Panc1 (cell line): Measurements from ENCODE around the gene SYNCRIP.

Experiments
- CTCF ChIP-seq: fragments of 450-650 bp; IDR thresholded peaks from 2 replicates; pipeline ENCODE4 v1.5.1; 2017; ENCODE audit warnings: mild to moderate bottlenecking
- POLR2AphosphoS5 ChIP-seq: IDR thresholded peaks from 2 replicates; pipeline ENCODE4 v1.6.1; 2012; ENCODE audit warnings: mild to moderate bottlenecking, low read depth, low read length, moderate library complexity
- REST ChIP-seq, 2 experiments: IDR thresholded peaks; 2 replicates each; pipeline ENCODE4 v1.6.1; 2011 to 2012; ENCODE audit warnings: low read depth in 2 of 2, control low read depth in 1 of 2, low read length in 1 of 2, mild to moderate bottlenecking in 1 of 2, moderate library complexity in 1 of 2; ENCODE audit not compliant: insufficient read depth in 1 of 2
- SIN3A ChIP-seq: IDR thresholded peaks from 2 replicates; pipeline ENCODE4 v1.6.1; 2012; ENCODE audit warnings: low read depth, mild to moderate bottlenecking, low read length, moderate library complexity, borderline replicate concordance; ENCODE audit not compliant: insufficient read depth

- TF ChIP-seq CTCF = no peak
- no peak for TF ChIP-seq REST (IDR thresholded peaks at IDR 0.05; ENCODE audit: insufficient read depth in 1 of 2, low read depth in 2 of 2, low read length in 1 of 2)
- no peak for TF ChIP-seq SIN3A
- no peak for TF ChIP-seq POLR2AphosphoS5
Measured at GRCh38 chr6:85644279-85644762, 1.6 kb upstream of the SYNCRIP start.
